ENCODE measurements around the gene CHN2. TPM values are rescaled to one million over a fixed set of nuclear protein-coding genes. Genes with fewer than 3 reads are reported as not detected.

CHN2 gene
- total and polyA plus RNA-seq, 2 donors (not counting 1 experiment from before 2014, with no cell fraction given): 0.86 to 1.4 TPM

- ChIA-PET POLR2A (no interaction called here), CTCF (no interaction called here)
- H3K36me3 ChIP-seq (replicated peaks in 1 of 2; ENCODE audit: control extremely low read depth in 1 of 2, control insufficient read depth in 1 of 2, extremely low read depth in 1 of 2, insufficient read depth in 2 of 2, low read length in 1 of 2): no peaks in the 10 kb centered on the region
- H3K4me2 ChIP-seq (replicated peaks; ENCODE audit: low read depth, low read length, poor library complexity, severe bottlenecking): peak within 1 kb of the TSS; percentile 19
- ATAC-seq (ENCODE audit: low read depth) (no peak), DNase-seq (no peak)
- Mint-ChIP-seq H3K4me3 (peak within 1 kb of the TSS; percentile 6), H3K9me3 (ENCODE audit: insufficient read depth) (no peaks in the 10 kb centered on the region), H3K27me3 (peaks cover 60% of the 10 kb centered on the region), H3K27ac (no peak within 1 kb of the TSS), H3K4me1 (peaks cover 8% of the 10 kb centered on the region)
- no peak within 1 kb of the TSS for H3K9ac ChIP-seq (ENCODE audit: low read length)
- H3K9me3 ChIP-seq (ENCODE audit: control extremely low read depth in 1 of 3, control insufficient read depth in 2 of 3, insufficient read depth in 1 of 3, low read length in 2 of 3): no peaks in the 10 kb centered on the region
- intact Hi-C loops (cut with micrococcal nuclease): no loop called here
- H3K27me3 ChIP-seq (replicated peaks in 1 of 4; ENCODE audit: control extremely low read depth in 1 of 4, control insufficient read depth in 3 of 4, insufficient read depth in 4 of 4, low read length in 3 of 4): peaks cover 0 to 29% (median 13%) of the 10 kb centered on the region in 4 experiments
- H2AFZ ChIP-seq (ENCODE audit: insufficient read depth, low read depth, low read length, poor library complexity, severe bottlenecking): no peak within 1 kb of the TSS
- no peaks in the 10 kb centered on the region for H3K4me1 ChIP-seq (ENCODE audit: control insufficient read depth in 2 of 2, insufficient read depth in 2 of 2, low read length in 2 of 2)
- no peak within 1 kb of the TSS for H3K27ac ChIP-seq (ENCODE audit: low read length in 2 of 2)
- H3K79me2 ChIP-seq (ENCODE audit: control insufficient read depth, insufficient read depth, low read length): no peaks in the 10 kb centered on the region
- TF ChIP-seq EZH2 (IDR thresholded peaks at IDR 0.05; ENCODE audit: borderline replicate concordance, insufficient read depth, low read depth, low read length, poor library complexity, severe bottlenecking): no peak
- TF ChIP-seq CTCF (IDR thresholded peaks at IDR 0.05): no peak
- H4K20me1 ChIP-seq (ENCODE audit: control insufficient read depth, insufficient read depth, low read length, poor library complexity, severe bottlenecking): no peaks in the 10 kb centered on the region
- H3K4me3 ChIP-seq (ENCODE audit: control extremely low read depth in 1 of 5, extremely low read depth in 1 of 5, insufficient read depth in 1 of 5, low read depth in 2 of 5, low read length in 4 of 5): no peak within 1 kb of the TSS
- WGBS (ENCODE audit: insufficient coverage): 5% methylated on average over 42 of the region's 42 CpGs
These were observed 48.4 kb upstream of the CHN2 start, which contains the start of gene CPVL for GRCh38 chr7:29146057-29146706. CPVL (minus strand) TSS chr7:29146537; CDS start chr7:29121061, 25,476 bp downstream.

GRCh38 chr7:29146888-29147609, 47.5 kb upstream of the CHN2 start:
- TF ChIP-seq CTCF (IDR thresholded peaks at IDR 0.05) (no peak), EZH2 (IDR thresholded peaks at IDR 0.05; ENCODE audit: borderline replicate concordance, insufficient read depth, low read depth, low read length, poor library complexity, severe bottlenecking) (no peak)
- H3K4me3 Mint-ChIP-seq: no peak overlapping the region
- peaks cover 8% of the 10 kb centered on the region for H3K4me1 Mint-ChIP-seq

More at GRCh38 chr7:29146888-29147609, 47.5 kb upstream of the CHN2 start:
- Histone ChIP-seq H3K4me2 (replicated peaks; ENCODE audit: low read depth, low read length, poor library complexity, severe bottlenecking) (no peak overlapping the region), H3K9ac (ENCODE audit: low read length) (no peak overlapping the region), H3K36me3 (replicated peaks in 1 of 2; ENCODE audit: control extremely low read depth in 1 of 2, control insufficient read depth in 1 of 2, extremely low read depth in 1 of 2, insufficient read depth in 2 of 2, low read length in 1 of 2) (no peaks in the 10 kb centered on the region), H3K27me3 (replicated peaks in 1 of 4; ENCODE audit: control extremely low read depth in 1 of 4, control insufficient read depth in 3 of 4, insufficient read depth in 4 of 4, low read length in 3 of 4) (peaks cover 0 to 29% (median 13%) of the 10 kb centered on the region in 4 experiments), H4K20me1 (ENCODE audit: control insufficient read depth, insufficient read depth, low read length, poor library complexity, severe bottlenecking) (no peaks in the 10 kb centered on the region), H3K27ac (ENCODE audit: low read length in 2 of 2) (no peak overlapping the region), H2AFZ (ENCODE audit: insufficient read depth, low read depth, low read length, poor library complexity, severe bottlenecking) (no peak overlapping the region), H3K4me3 (ENCODE audit: control extremely low read depth in 1 of 5, extremely low read depth in 1 of 5, insufficient read depth in 1 of 5, low read depth in 2 of 5, low read length in 4 of 5) (no peak overlapping the region), H3K4me1 (ENCODE audit: control insufficient read depth in 2 of 2, insufficient read depth in 2 of 2, low read length in 2 of 2) (no peaks in the 10 kb centered on the region), H3K79me2 (ENCODE audit: control insufficient read depth, insufficient read depth, low read length) (no peaks in the 10 kb centered on the region), H3K9me3 (ENCODE audit: control extremely low read depth in 1 of 3, control insufficient read depth in 2 of 3, insufficient read depth in 1 of 3, low read length in 2 of 3) (no peaks in the 10 kb centered on the region)
- WGBS (ENCODE audit: insufficient coverage): 69% methylated on average over 11 of the region's 14 CpGs
- ChIA-PET POLR2A (no interaction called here), CTCF (no interaction called here)
- intact Hi-C loops (cut with micrococcal nuclease): no loop called here
- DNase-seq: no peak
- H3K27ac Mint-ChIP-seq: no peak overlapping the region
- H3K27me3 Mint-ChIP-seq: peaks cover 57% of the 10 kb centered on the region
- no peaks in the 10 kb centered on the region for H3K9me3 Mint-ChIP-seq (ENCODE audit: insufficient read depth)
- no peak for ATAC-seq (ENCODE audit: low read depth)

Data from B cell (primary cell).